Endothelial cell of umbilical vein (primary cell): ENCODE results near the gene B3GALT6. TPM values are rescaled to one million over a fixed set of nuclear protein-coding genes. Genes with fewer than 3 reads are reported as not detected.
A peak's percentile ranks its signal among the peaks of the same experiment; 100 is the strongest.

Experiments used
- BruUV-seq: library from RNA; stranded (reverse); fragments of 400-500 nt; replicated peaks from 2 replicates; lab custom pipeline; 2021; lab: Mats Ljungman, UMichigan
- CTCF ChIA-PET: fragments of 300-600, 350-600 bp; sonication (Branson Sonifier 250); formaldehyde crosslinking; loops from one replicate; lab custom pipeline; 2021; ENCODE audit warnings: antibody characterized with exemption, inconsistent platforms; lab: Charles Lee
- POLR2A ChIA-PET: fragments of 300-600, 350-600 bp; sonication (Branson Sonifier 250); formaldehyde crosslinking; loops from one replicate; lab custom pipeline; 2021; ENCODE audit warnings: antibody characterized with exemption, inconsistent platforms; lab: Charles Lee
- DNase-seq: peaks from one replicate; pipeline ENCODE4 v3.0.0-alpha.2; 2011; ENCODE audit warnings: low read depth, low spot score
- FAIRE-seq: peaks from 2 replicates; lab custom pipeline; 2011; peaks lifted over from hg19 to GRCh38; lab: Jason Lieb, UNC
- H2AFZ ChIP-seq: 2 replicates; pipeline ENCODE4 v1.6.0; 2012; ENCODE audit warnings: low read depth, low read length, control low read depth, inconsistent platforms
- H3K27ac ChIP-seq: 2 replicates; pipeline ENCODE4 v1.5.1; 2011; ENCODE audit warnings: low read depth, mild to moderate bottlenecking, control low read depth, low read length, moderate library complexity; ENCODE audit not compliant: insufficient read depth
- H3K27me3 ChIP-seq, 2 experiments: 2 replicates each; pipeline versions ENCODE4 v1.6.0 to v1.6.1; 2011; ENCODE audit warnings: low read length in 2 of 2, mixed read lengths in 1 of 2; ENCODE audit not compliant: control insufficient read depth in 2 of 2, insufficient read depth in 2 of 2
- H3K36me3 ChIP-seq, 2 experiments: 2 replicates in 1 of 2; 3 replicates in 1 of 2; pipeline ENCODE4 v1.5.1; 2011; ENCODE audit warnings: low read length in 2 of 2, mild to moderate bottlenecking in 1 of 2, moderate library complexity in 1 of 2; ENCODE audit not compliant: control insufficient read depth in 2 of 2, insufficient read depth in 2 of 2; ENCODE audit errors: extremely low read depth in 1 of 2
- H3K4me1 ChIP-seq: 3 replicates; pipeline ENCODE4 v1.5.1; 2011; ENCODE audit warnings: mild to moderate bottlenecking, low read length; ENCODE audit not compliant: control insufficient read depth, insufficient read depth; ENCODE audit errors: extremely low read depth
- H3K4me2 ChIP-seq: 2 replicates; pipeline ENCODE4 v1.6.1; 2011; ENCODE audit warnings: low read length, control low read depth, mixed read lengths; ENCODE audit not compliant: insufficient read depth
- H3K4me3 ChIP-seq, 3 experiments: fragments of 200-600 bp in 1 of 3; sonication (generic), shearing (Covaris generic) in 1 of 3; replicated peaks in 1 of 3; 2 replicates each; pipeline ENCODE4 v1.5.1; 2011 to 2016; ENCODE audit warnings: control low read depth in 3 of 3, low read length in 3 of 3, mild to moderate bottlenecking in 2 of 3, inconsistent platforms in 1 of 3, low read depth in 1 of 3, moderate library complexity in 1 of 3; ENCODE audit not compliant: insufficient read depth in 1 of 3
- H3K79me2 ChIP-seq: 2 replicates; pipeline ENCODE4 v1.6.0; 2012; ENCODE audit warnings: low read length, inconsistent platforms; ENCODE audit not compliant: control insufficient read depth, insufficient read depth
- H3K9ac ChIP-seq: replicated peaks from 2 replicates; pipeline ENCODE3; 2011; ENCODE audit warnings: low read length, control low read depth; ENCODE audit not compliant: insufficient read depth; ENCODE audit errors: extremely low read depth
- H3K9me1 ChIP-seq: replicated peaks from 3 replicates; pipeline ENCODE4 v1.6.0; 2011; ENCODE audit warnings: mild to moderate bottlenecking, low read length; ENCODE audit not compliant: control insufficient read depth, insufficient read depth; ENCODE audit errors: extremely low read depth
- H3K9me3 ChIP-seq: replicated peaks from 2 replicates; pipeline ENCODE4 v1.5.1; 2012; ENCODE audit warnings: low read length, inconsistent platforms; ENCODE audit not compliant: control insufficient read depth, insufficient read depth
- H4K20me1 ChIP-seq: replicated peaks from 2 replicates; pipeline ENCODE3; 2011; ENCODE audit warnings: mild to moderate bottlenecking, low read length; ENCODE audit not compliant: control insufficient read depth, insufficient read depth; ENCODE audit errors: extremely low read depth
- CTCF ChIP-seq, 2 donors: IDR thresholded peaks; 1 replicate in 1 of 2; 2 replicates in 1 of 2; pipeline ENCODE4 v1.5.1; 2011; ENCODE audit warnings: low read length in 2 of 2, mild to moderate bottlenecking in 2 of 2, moderate library complexity in 2 of 2, control low read depth in 1 of 2, inconsistent platforms in 1 of 2, low read depth in 1 of 2; ENCODE audit not compliant: insufficient read depth in 1 of 2; ENCODE audit errors: extremely low read depth in 1 of 2
- EZH2 ChIP-seq: IDR thresholded peaks from 2 replicates; pipeline ENCODE4 v1.6.1; 2012; ENCODE audit warnings: borderline replicate concordance, low read depth, mild to moderate bottlenecking, moderate library complexity, low read length, inconsistent platforms; ENCODE audit not compliant: severe bottlenecking
- dilution Hi-C: fragments of 300-500 bp; cut with MboI; formaldehyde crosslinking; loops from one replicate; pipeline ENCODE4 v1.15.0; 2019; ENCODE audit warnings: low sequenced_read_pairs; ENCODE audit not compliant: extremely low pct_ligation_motif_present
- intact Hi-C: fragments of 100-400 bp; cut with micrococcal nuclease; formaldehyde crosslinking; loops from one replicate; pipeline ENCODE4 v1.10.0; 2022
- polyA plus RNA-seq, 4 experiments: library from polyadenylated mRNA; depleted of rRNA in 3 of 4; stranded (reverse) in 3 of 4; unstranded in 1 of 4; fragments of >200 nt; gene quantifications; 2 replicates each; pipeline versions ENCODE4 v1.2.1 to v1.2.3, GENCODE V29; 2011 to 2012; ENCODE audit warnings: missing spikeins in 1 of 4
- total RNA-seq: library from RNA; stranded (reverse); gene quantifications from 2 replicates; pipeline ENCODE4 v1.2.3, GENCODE V29; 2021

Gene B3GALT6
- total and polyA plus RNA-seq, 2 donors (not counting 3 experiments of a cell fraction or from before 2014, with no cell fraction given), result 24.6 to 34.1 TPM

GRCh38 chr1:1230656-1231399, 1.2 kb upstream of the B3GALT6 start:
- Histone ChIP-seq H3K9me1 (no peaks in the 10 kb centered on the region), H3K4me2 (peak overlapping the region; percentile 87), H3K79me2 (peaks cover 69% of the 10 kb centered on the region), H2AFZ (peak overlapping the region; percentile 4), H3K9me3 (no peaks in the 10 kb centered on the region), H3K27me3 (no peaks in the 10 kb centered on the region), H3K27ac (peak overlapping the region; percentile 39), H4K20me1 (no peaks in the 10 kb centered on the region), H3K4me1 (peaks cover 6% of the 10 kb centered on the region), H3K36me3 (peaks cover 6 to 17% of the 10 kb centered on the region in 2 experiments), H3K9ac (peak overlapping the region; percentile 69), H3K4me3 (peak overlapping the region; percentile 54 to 88 (median 80))
- dilution Hi-C loops (no loop called here), intact Hi-C loops (loop anchor here (1.0 to 2.0 kb wide), 6 partner anchors 18 to 198 kb away; partner anchors contain the start of gene PUSL1)
- DNase-seq, result peak; percentile 55
- ChIA-PET CTCF (interaction anchor here (0.7 to 3.7 kb wide), 7 partner anchors 18 to 246 kb away, joined by 3 to 43 read pairs (median 6); no protein-coding TSS in a partner anchor), POLR2A (interaction anchor here (0.8 to 1.1 kb wide), 2 partner anchors 41 to 112 kb away, joined by 3 read pairs; no protein-coding TSS in a partner anchor)
- FAIRE-seq, result no peak
- peak; percentile 26 to 30 for TF ChIP-seq CTCF (IDR thresholded peaks at IDR 0.05; ENCODE audit: extremely low read depth in 1 of 2, insufficient read depth in 1 of 2, low read depth in 1 of 2, low read length in 2 of 2)
- no peak for TF ChIP-seq EZH2
- BruUV-seq, result TSS peak; percentile 71
